Thyroid gland (tissue), 4 donors: Measurements from ENCODE around the gene HIVEP1. TPM values are rescaled to one million over a fixed set of nuclear protein-coding genes. Genes with fewer than 3 reads are reported as not detected.

ENCODE experiments used
- DNase-seq, 2 donors: peaks; one replicate each; pipeline ENCODE4 v3.0.0-alpha.2; 2019
- H3K27ac ChIP-seq, 3 donors: fragments of 200-600 bp; sonication (generic); 1 replicate in 2 of 3; 2 replicates in 1 of 3; pipeline ENCODE4 v1.5.1; 2016 to 2019; ENCODE audit warnings: mild to moderate bottlenecking in 1 of 3, moderate library complexity in 1 of 3
- H3K27me3 ChIP-seq: fragments of 200-600 bp; sonication (generic); one replicate; pipeline ENCODE4 v1.5.1; 2019
- H3K36me3 ChIP-seq, 2 donors: fragments of 200-600 bp; sonication (generic); one replicate each; pipeline ENCODE4 v1.5.1; 2016 to 2019
- H3K4me1 ChIP-seq, 2 donors: fragments of 200-600 bp; sonication (generic); one replicate each; pipeline ENCODE4 v1.5.1; 2017 to 2019
- H3K4me3 ChIP-seq, 3 donors: fragments of 200-600 bp; sonication (generic); replicated peaks in 1 of 3; 1 replicate in 2 of 3; 2 replicates in 1 of 3; pipeline ENCODE4 v1.5.1; 2016; ENCODE audit warnings: mild to moderate bottlenecking in 1 of 3
- H3K9me3 ChIP-seq: fragments of 200-600 bp; sonication (generic); one replicate; pipeline ENCODE4 v1.5.1; 2017
- CTCF ChIP-seq, 6 experiments: fragments of 200-600 bp in 3 of 6; fragments of 450-650 bp in 3 of 6; sonication (generic) in 3 of 6; IDR thresholded peaks; one replicate each; pipeline ENCODE4 v1.5.1; 2016 to 2019; ENCODE audit warnings: antibody characterized with exemption in 6 of 6, mild to moderate bottlenecking in 2 of 6, inconsistent platforms in 1 of 6, moderate library complexity in 1 of 6
- POLR2A ChIP-seq, 2 donors: fragments of 450-650 bp; IDR thresholded peaks; one replicate each; pipeline ENCODE4 v1.6.1; 2017; ENCODE audit warnings: antibody characterized with exemption in 2 of 2, mild to moderate bottlenecking in 2 of 2, moderate library complexity in 1 of 2
- WGBS, 2 donors: methylation state at CpG; one replicate each; pipeline ENCODE4 v1.1.5; 2017; 5-methylcytosine and 5-hydroxymethylcytosine counted together
- intact Hi-C: fragments of 100-400 bp; cut with DNase I; formaldehyde crosslinking; loops from one replicate; pipeline ENCODE4 v1.15.1; 2023
- total RNA-seq, 4 donors: library from RNA; depleted of rRNA; stranded (reverse); fragments of >200 nt; gene quantifications; one replicate each; pipeline ENCODE4 v1.2.3, GENCODE V29; 2016

HIVEP1 gene
- total RNA-seq, 4 donors from 2014 or later = 17.4 to 35.1 (median 29.0) TPM

GRCh38 chr6:12022481-12022880, 10.4 kb downstream of the HIVEP1 start:
- WGBS, 2 donors = 81 to 93% methylated on average over 1 of the region's 1 CpG
- DNase-seq = no peak
- H3K4me3 ChIP-seq = no peak overlapping the region
- no peak overlapping the region for H3K27ac ChIP-seq
- TF ChIP-seq POLR2A (IDR thresholded peaks at IDR 0.05) (no peak), CTCF (IDR thresholded peaks at IDR 0.05) (no peak)
- peaks cover 0 to 2% of the 10 kb centered on the region in 2 donors for H3K36me3 ChIP-seq
- H3K27me3 ChIP-seq = no peaks in the 10 kb centered on the region
- no peaks in the 10 kb centered on the region for H3K9me3 ChIP-seq
- intact Hi-C loops = no loop called here
- H3K4me1 ChIP-seq = peaks cover 9 to 10% of the 10 kb centered on the region in 2 donors

GRCh38 chr6:12022953-12023388, 10.9 kb downstream of the HIVEP1 start:
- Histone ChIP-seq H3K9me3 (no peaks in the 10 kb centered on the region), H3K36me3 (peaks cover 0 to under 1% of the 10 kb centered on the region in 2 donors), H3K4me3 (no peak overlapping the region), H3K27me3 (no peaks in the 10 kb centered on the region), H3K4me1 (peaks cover 9 to 10% of the 10 kb centered on the region in 2 donors), H3K27ac (no peak overlapping the region)
- TF ChIP-seq CTCF (IDR thresholded peaks at IDR 0.05) (no peak), POLR2A (IDR thresholded peaks at IDR 0.05) (no peak)
- no peak for DNase-seq
- 86 to 90% methylated on average over 7 of the region's 7 CpGs for WGBS, 2 donors
- intact Hi-C loops = no loop called here

- intact Hi-C loops = no loop called here
- Histone ChIP-seq H3K9me3 (no peaks in the 10 kb centered on the region), H3K4me1 (peaks cover 9 to 10% of the 10 kb centered on the region in 2 donors), H3K36me3 (no peaks in the 10 kb centered on the region), H3K27ac (no peak overlapping the region), H3K27me3 (no peaks in the 10 kb centered on the region), H3K4me3 (no peak overlapping the region)
- WGBS, 2 donors = 72 to 84% methylated on average over 2 of the region's 2 CpGs
- no peak for TF ChIP-seq POLR2A (IDR thresholded peaks at IDR 0.05)
- no peak for TF ChIP-seq CTCF (IDR thresholded peaks at IDR 0.05)
- no peak for DNase-seq
Observed at GRCh38 chr6:12024216-12024615, 12.1 kb downstream of the HIVEP1 start.

- H3K27ac ChIP-seq = no peak overlapping the region
- DNase-seq = no peak
- no peaks in the 10 kb centered on the region for H3K9me3 ChIP-seq
- no peaks in the 10 kb centered on the region for H3K36me3 ChIP-seq
- H3K27me3 ChIP-seq = no peaks in the 10 kb centered on the region
- TF ChIP-seq POLR2A (IDR thresholded peaks at IDR 0.05) (no peak), CTCF (IDR thresholded peaks at IDR 0.05) (no peak)
- peaks cover 9 to 10% of the 10 kb centered on the region in 2 donors for H3K4me1 ChIP-seq
- no peak overlapping the region for H3K4me3 ChIP-seq
- 98 to 99% methylated on average over 4 of the region's 4 CpGs for WGBS, 2 donors
- intact Hi-C loops = no loop called here
Observed at GRCh38 chr6:12024699-12025434, 12.8 kb downstream of the HIVEP1 start.

- Histone ChIP-seq H3K9me3 (no peaks in the 10 kb centered on the region), H3K4me3 (no peak overlapping the region), H3K27ac (peak overlapping the region in 2 of 3 donors; percentile 25 to 51), H3K27me3 (no peaks in the 10 kb centered on the region), H3K36me3 (no peaks in the 10 kb centered on the region), H3K4me1 (peaks cover 9 to 10% of the 10 kb centered on the region in 2 donors)
- no peak for DNase-seq
- TF ChIP-seq CTCF (IDR thresholded peaks at IDR 0.05) (no peak), POLR2A (IDR thresholded peaks at IDR 0.05) (no peak)
- WGBS, 2 donors = 28 to 34% methylated on average over 4 of the region's 4 CpGs
- intact Hi-C loops = no loop called here
Observed at GRCh38 chr6:12026120-12026519, 14.0 kb downstream of the HIVEP1 start.
